Ishikawa (cell line): ENCODE results near the gene PTPN1.

Experiments used
- CEBPB ChIP-seq: IDR thresholded peaks from 2 replicates; pipeline ENCODE4 v1.6.1; 2012
- CREB1 ChIP-seq: IDR thresholded peaks from 2 replicates; pipeline ENCODE4 v1.6.1; 2012; ENCODE audit warnings: low read depth
- EGR1 ChIP-seq: IDR thresholded peaks from 2 replicates; pipeline ENCODE4 v1.6.1; 2012
- EP300 ChIP-seq: IDR thresholded peaks from 2 replicates; pipeline ENCODE4 v1.6.1; 2012; ENCODE audit warnings: borderline replicate concordance
- FOXM1 ChIP-seq: IDR thresholded peaks from 2 replicates; pipeline ENCODE4 v1.6.1; 2012; ENCODE audit warnings: low read depth, borderline replicate concordance
- NFIC ChIP-seq: IDR thresholded peaks from 2 replicates; pipeline ENCODE4 v1.6.1; 2012
- RAD21 ChIP-seq: IDR thresholded peaks from 2 replicates; pipeline ENCODE4 v1.6.1; 2012; ENCODE audit warnings: low read depth
- TAF1 ChIP-seq: IDR thresholded peaks from 2 replicates; pipeline ENCODE4 v1.6.1; 2012; ENCODE audit warnings: low read depth, mild to moderate bottlenecking
- TCF12 ChIP-seq: IDR thresholded peaks from 2 replicates; pipeline ENCODE4 v1.6.1; 2012; ENCODE audit warnings: low read depth
- TEAD4 ChIP-seq: IDR thresholded peaks from 2 replicates; pipeline ENCODE4 v1.6.1; 2012
- YY1 ChIP-seq: IDR thresholded peaks from 2 replicates; pipeline ENCODE4 v1.6.1; 2012; ENCODE audit warnings: low read depth
- ZBTB7A ChIP-seq: IDR thresholded peaks from 2 replicates; pipeline ENCODE4 v1.6.1; 2012; ENCODE audit warnings: low read depth
- TF ChIP-seq, protein P1 (sequence below): IDR thresholded peaks from 2 replicates; pipeline ENCODE4 v1.6.1; 2012; ENCODE audit warnings: low read depth, mild to moderate bottlenecking
- TF ChIP-seq, protein P2 (sequence below): IDR thresholded peaks from 2 replicates; pipeline ENCODE4 v1.6.1; 2012
- TF ChIP-seq, protein P3 (sequence below): IDR thresholded peaks from 2 replicates; pipeline ENCODE4 v1.6.1; 2012

The PTPN1 gene

GRCh38 chr20:50547964-50548363 is 37.8 kb downstream of the PTPN1 start:
- TF ChIP-seq CREB1 (no peak), NFIC (no peak), CEBPB (no peak), TEAD4 (no peak), YY1 (no peak), FOXM1 (no peak)
- TF ChIP-seq, protein P1, sequence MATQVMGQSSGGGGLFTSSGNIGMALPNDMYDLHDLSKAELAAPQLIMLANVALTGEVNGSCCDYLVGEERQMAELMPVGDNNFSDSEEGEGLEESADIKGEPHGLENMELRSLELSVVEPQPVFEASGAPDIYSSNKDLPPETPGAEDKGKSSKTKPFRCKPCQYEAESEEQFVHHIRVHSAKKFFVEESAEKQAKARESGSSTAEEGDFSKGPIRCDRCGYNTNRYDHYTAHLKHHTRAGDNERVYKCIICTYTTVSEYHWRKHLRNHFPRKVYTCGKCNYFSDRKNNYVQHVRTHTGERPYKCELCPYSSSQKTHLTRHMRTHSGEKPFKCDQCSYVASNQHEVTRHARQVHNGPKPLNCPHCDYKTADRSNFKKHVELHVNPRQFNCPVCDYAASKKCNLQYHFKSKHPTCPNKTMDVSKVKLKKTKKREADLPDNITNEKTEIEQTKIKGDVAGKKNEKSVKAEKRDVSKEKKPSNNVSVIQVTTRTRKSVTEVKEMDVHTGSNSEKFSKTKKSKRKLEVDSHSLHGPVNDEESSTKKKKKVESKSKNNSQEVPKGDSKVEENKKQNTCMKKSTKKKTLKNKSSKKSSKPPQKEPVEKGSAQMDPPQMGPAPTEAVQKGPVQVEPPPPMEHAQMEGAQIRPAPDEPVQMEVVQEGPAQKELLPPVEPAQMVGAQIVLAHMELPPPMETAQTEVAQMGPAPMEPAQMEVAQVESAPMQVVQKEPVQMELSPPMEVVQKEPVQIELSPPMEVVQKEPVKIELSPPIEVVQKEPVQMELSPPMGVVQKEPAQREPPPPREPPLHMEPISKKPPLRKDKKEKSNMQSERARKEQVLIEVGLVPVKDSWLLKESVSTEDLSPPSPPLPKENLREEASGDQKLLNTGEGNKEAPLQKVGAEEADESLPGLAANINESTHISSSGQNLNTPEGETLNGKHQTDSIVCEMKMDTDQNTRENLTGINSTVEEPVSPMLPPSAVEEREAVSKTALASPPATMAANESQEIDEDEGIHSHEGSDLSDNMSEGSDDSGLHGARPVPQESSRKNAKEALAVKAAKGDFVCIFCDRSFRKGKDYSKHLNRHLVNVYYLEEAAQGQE = no peak

DNA sequence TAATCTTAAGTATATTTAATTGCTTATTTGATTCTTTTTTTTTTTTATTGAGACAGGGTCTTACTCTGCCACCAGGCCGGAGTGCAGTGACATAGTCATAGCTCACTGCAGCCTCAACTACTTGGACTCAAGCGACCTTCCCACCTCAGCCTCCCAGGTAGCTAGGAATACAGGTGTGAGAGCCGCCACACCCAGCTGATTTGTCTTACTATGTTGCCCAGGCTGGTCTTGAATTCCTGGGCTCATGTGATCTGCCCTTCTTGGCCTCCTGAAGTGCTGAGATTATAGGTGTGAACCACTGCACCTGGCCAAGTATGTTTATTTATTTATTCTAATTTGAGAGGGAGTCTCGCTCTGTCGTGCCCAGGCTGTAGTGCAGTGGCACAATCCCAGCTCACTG is 38.2 kb downstream of the PTPN1 start:
- no peak for TF ChIP-seq EP300
- TF ChIP-seq, protein P2, sequence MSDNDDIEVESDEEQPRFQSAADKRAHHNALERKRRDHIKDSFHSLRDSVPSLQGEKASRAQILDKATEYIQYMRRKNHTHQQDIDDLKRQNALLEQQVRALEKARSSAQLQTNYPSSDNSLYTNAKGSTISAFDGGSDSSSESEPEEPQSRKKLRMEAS = no peak
- TF ChIP-seq TCF12 = no peak
- no peak for TF ChIP-seq TEAD4
- TF ChIP-seq CEBPB = no peak
- TF ChIP-seq, protein P1 = no peak
- TF ChIP-seq CREB1 = no peak
- no peak for TF ChIP-seq YY1
- TF ChIP-seq TAF1 = no peak
- TF ChIP-seq FOXM1 = no peak
- no peak for TF ChIP-seq ZBTB7A
- TF ChIP-seq, protein P3, sequence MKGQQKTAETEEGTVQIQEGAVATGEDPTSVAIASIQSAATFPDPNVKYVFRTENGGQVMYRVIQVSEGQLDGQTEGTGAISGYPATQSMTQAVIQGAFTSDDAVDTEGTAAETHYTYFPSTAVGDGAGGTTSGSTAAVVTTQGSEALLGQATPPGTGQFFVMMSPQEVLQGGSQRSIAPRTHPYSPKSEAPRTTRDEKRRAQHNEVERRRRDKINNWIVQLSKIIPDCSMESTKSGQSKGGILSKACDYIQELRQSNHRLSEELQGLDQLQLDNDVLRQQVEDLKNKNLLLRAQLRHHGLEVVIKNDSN = no peak
- no peak for TF ChIP-seq NFIC
- no peak for TF ChIP-seq EGR1

DNA sequence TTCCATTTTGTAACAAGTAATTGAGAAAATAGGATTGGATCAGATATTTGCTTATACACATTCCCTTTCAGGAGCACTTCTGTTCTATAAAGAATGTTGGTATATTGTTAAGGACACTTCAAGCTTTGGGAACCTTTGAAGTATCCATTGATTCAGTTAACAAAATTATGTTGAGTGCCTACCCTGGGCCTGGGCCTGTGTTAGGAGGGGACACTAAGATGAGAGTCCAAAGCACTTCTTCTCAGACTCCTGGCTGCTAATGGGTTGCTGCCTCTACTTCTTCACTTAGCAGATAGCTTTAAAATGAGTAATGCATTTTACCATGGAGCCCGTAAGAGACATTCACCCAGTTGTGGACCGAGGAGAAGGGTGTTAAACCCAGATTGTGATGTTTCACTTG is 40.3 kb downstream of the PTPN1 start:
- no peak for TF ChIP-seq EGR1
- no peak for TF ChIP-seq FOXM1
- TF ChIP-seq RAD21 = no peak
- TF ChIP-seq TCF12 = no peak
- TF ChIP-seq TAF1 = no peak
- TF ChIP-seq YY1 = no peak
- TF ChIP-seq, protein P2 = no peak
- TF ChIP-seq, protein P1 = no peak
- TF ChIP-seq NFIC = no peak
- no peak for TF ChIP-seq ZBTB7A
- TF ChIP-seq CREB1 = no peak
- TF ChIP-seq TEAD4 = no peak
- no peak for TF ChIP-seq CEBPB
- TF ChIP-seq EP300 = no peak
- TF ChIP-seq, protein P3 = no peak

GRCh38 chr20:50551288-50551687 is 41.1 kb downstream of the PTPN1 start:
- TF ChIP-seq TEAD4 (no peak), EP300 (no peak), CREB1 (no peak), CEBPB (no peak), TAF1 (no peak), ZBTB7A (no peak), NFIC (no peak), TCF12 (no peak), FOXM1 (no peak), RAD21 (no peak), EGR1 (no peak), YY1 (no peak)
- TF ChIP-seq, protein P1 = no peak
- TF ChIP-seq, protein P2 = no peak
- TF ChIP-seq, protein P3 = no peak
